Breast epithelium (tissue), 3 donors: ENCODE measurements around the gene ARL4C.

ENCODE experiments used
- POLR2A ChIP-seq: fragments of 450-650 bp; IDR thresholded peaks from one replicate; pipeline ENCODE4 v1.6.1; 2016; ENCODE audit warnings: antibody characterized with exemption, mild to moderate bottlenecking, moderate library complexity
- TF ChIP-seq, protein P1 (sequence below), 3 donors: fragments of 450-650 bp; IDR thresholded peaks; one replicate each; pipeline ENCODE4 v1.5.1; 2016 to 2017; ENCODE audit warnings: antibody characterized with exemption in 3 of 3, mild to moderate bottlenecking in 3 of 3, moderate library complexity in 3 of 3

DNA sequence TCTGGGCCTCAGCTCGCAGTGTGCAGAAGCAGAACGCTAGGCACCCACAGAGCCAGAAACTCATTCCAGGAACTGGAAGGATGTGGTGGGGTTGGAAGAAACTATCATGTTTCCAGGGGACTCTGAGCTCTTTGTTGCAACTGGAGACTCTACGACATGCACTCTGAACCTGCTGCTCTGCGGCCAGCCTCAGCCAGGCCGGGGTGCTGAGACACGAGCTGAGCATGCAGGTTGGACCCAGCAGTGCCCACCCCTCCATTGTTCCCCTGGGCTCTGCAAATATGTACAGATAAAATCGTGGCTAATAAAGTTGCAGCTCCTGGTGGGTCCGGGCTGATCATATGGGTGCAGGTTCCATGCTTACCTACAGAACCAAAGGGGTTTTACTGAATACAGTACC, 37.6 kb upstream of the ARL4C start:
- TF ChIP-seq POLR2A: no peak
- TF ChIP-seq, protein P1, sequence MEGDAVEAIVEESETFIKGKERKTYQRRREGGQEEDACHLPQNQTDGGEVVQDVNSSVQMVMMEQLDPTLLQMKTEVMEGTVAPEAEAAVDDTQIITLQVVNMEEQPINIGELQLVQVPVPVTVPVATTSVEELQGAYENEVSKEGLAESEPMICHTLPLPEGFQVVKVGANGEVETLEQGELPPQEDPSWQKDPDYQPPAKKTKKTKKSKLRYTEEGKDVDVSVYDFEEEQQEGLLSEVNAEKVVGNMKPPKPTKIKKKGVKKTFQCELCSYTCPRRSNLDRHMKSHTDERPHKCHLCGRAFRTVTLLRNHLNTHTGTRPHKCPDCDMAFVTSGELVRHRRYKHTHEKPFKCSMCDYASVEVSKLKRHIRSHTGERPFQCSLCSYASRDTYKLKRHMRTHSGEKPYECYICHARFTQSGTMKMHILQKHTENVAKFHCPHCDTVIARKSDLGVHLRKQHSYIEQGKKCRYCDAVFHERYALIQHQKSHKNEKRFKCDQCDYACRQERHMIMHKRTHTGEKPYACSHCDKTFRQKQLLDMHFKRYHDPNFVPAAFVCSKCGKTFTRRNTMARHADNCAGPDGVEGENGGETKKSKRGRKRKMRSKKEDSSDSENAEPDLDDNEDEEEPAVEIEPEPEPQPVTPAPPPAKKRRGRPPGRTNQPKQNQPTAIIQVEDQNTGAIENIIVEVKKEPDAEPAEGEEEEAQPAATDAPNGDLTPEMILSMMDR (IDR thresholded peaks at IDR 0.05): no peak
